GM15510 (cell line): Measurements from ENCODE around the gene NAA40.

Experiments
- POLR2A ChIP-seq: IDR thresholded peaks from 3 replicates; pipeline ENCODE4 v1.6.1; 2011; ENCODE audit warnings: borderline replicate concordance; ENCODE audit not compliant: insufficient read length; ENCODE audit errors: extremely low read depth

Gene NAA40

DNA sequence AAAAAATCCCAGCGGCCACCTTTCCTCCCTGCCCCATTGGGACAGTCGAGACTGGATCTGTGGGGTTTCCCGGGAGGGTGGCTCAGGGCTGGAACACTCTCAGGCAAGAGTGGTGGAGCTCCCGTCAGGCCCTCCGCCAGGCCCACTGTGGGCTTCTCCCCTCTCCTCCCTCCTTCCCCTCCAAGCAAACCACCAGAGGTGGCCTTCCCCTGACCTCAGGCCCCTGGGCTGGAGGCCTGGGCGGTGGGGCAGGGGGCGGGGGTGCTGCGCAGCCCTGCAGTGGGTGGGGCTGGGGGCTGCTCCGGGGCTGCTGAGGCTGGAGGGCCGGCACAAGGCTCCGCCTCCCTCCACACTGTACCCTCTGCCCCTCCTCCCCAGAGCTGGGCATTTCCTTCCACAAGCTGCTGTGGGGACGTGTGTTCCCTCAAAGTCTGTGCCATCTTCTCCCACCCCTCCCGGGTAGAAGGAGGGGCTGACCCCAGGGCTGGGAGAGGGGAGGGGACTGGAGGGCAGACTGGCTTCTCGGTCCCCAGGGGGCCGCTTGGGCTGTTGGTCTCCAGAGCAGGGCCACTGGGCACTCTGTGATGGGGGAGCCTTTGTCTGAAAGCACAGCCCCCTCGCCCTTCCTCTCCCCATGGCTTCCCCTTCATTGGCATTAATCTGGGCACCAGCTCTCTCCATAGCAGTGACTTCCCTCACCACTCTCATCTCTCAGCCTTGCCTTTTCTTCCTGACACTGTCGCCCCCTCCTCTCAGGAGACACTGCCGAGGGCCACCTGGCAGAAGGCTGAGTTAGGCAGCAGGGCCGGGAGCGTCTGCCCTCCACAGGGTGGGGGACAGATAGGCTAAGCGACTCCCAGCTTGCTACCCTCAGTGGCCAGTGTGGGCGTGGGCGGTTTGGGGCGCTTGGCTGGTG is 29.0 kb upstream of the NAA40 start:
- no peak for TF ChIP-seq POLR2A

DNA sequence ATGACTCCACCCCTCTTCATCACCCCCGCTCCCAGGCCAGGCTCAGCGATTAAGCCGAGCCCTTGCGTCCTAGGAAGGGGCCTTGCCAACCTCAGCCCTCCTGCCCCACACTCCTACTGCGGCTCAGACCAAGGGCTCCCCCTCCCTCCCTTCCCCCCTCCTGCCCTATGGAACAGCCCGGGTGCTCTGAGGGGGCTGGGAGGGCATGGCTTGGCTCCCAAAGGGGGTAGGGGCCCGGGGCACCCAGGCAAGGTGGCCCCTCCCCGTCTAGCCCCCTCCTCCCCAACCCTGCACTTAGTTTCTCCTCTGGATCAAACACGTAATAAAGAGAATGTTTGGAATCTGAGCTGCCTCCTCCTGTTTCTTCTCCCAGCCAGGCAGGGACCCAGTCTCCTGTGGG is 28.1 kb upstream of the NAA40 start:
- TF ChIP-seq POLR2A: no peak

DNA sequence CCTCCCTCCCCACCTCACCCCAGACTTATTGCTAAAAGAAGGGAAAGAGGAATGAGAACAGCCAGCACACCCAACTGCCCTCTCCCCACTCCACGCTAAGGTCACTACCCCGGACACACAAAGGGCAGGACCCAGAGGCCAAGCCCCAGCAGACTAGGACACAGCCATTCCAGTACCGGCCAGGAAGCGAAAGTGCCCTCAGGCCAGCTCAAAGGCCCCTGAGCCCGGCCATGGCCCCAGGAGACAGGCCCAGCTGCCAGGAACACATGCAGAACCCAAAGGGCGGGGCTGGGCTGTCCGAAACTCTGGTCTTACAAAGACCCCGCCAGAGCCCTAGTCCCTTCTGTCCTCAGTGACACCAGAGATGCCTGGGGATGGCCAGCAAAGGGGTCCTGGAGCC is 27.4 kb upstream of the NAA40 start:
- no peak for TF ChIP-seq POLR2A

DNA sequence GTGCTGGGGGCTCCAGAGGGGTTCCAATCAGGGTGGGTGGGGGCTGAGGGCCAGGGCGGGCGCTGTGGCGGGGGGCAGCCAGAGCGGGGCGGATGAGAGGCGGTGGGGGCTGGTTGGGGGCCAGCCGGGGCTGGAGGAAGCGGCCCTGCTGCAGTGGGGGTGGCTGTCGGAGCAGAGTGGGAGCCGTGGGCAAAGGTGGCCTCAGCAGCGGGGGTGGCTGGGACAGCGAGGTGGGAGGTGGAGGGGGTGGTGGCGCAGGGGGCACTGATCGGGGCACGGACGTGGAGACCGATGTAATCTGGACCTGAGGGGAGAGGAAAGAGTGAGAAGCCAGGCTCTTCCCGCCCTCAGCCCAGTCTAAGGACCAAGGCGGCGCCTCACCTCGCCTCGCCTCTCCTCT is 26.9 kb upstream of the NAA40 start:
- no peak for TF ChIP-seq POLR2A

DNA sequence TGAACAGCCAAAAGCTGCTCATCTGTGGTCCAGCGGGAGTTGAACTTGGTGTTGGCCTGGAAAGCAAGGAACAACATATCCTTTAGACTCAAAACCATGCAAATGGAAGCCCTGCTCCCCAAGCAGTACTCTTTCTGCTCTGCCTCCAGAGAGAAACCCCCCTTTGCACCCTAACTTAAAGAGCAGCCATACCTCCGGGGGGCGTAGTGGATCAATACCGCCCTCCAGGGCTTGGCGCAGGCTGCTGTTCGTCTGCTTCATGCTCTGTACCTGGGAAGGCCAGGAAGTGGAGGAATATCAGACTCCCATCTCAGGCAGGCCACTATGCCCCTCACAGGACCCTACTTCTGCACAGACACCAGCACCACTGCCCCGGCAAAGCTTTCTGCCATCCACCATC is 26.1 kb upstream of the NAA40 start:
- TF ChIP-seq POLR2A: no peak

DNA sequence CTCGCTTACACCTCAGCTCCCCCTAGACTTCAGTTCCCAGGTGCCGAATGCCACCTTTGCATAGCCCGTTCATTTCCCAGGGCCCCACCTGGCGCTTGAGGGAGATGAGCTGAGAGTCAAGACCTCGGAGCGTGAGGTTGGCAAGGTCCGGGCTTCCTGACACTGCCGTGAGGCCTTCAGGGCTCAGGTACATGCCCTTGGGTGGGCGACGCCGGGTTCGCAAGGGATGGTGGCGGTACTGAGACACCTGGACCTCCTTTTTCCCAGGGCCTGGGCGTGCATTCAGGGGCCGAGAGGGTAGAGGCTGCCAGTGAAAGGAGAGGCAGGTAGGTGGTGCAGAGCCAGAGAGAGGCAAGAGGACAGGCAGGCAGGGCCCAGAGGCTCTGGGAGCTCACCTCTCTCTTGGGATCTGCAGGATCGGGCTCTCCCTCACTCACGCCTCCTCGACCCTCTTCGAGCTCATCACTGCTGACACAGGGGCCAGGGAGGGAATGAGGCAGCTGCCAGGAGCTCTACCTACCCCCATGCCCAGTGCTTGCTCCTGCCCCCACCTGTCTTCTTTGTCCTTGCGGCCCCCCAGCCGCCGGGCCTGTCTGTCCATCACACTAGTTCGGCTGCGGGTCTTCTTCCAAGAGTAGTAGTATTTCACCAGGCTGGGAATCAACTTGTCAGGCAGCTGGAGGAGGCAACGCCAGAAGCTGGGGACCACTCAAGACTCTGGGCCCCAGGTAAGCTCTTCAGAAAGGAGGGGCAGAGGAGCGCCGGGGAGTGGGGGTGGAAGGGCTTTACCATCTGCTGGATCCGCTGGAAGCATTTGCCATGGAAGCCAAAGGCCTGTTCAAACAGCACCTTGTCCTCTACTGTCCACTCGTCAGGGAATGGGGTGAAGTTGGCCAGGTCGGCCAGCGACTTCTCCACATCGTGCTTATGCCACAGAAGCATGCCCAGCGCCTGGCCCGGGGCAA is 24.7 kb upstream of the NAA40 start:
- TF ChIP-seq POLR2A: no peak

DNA sequence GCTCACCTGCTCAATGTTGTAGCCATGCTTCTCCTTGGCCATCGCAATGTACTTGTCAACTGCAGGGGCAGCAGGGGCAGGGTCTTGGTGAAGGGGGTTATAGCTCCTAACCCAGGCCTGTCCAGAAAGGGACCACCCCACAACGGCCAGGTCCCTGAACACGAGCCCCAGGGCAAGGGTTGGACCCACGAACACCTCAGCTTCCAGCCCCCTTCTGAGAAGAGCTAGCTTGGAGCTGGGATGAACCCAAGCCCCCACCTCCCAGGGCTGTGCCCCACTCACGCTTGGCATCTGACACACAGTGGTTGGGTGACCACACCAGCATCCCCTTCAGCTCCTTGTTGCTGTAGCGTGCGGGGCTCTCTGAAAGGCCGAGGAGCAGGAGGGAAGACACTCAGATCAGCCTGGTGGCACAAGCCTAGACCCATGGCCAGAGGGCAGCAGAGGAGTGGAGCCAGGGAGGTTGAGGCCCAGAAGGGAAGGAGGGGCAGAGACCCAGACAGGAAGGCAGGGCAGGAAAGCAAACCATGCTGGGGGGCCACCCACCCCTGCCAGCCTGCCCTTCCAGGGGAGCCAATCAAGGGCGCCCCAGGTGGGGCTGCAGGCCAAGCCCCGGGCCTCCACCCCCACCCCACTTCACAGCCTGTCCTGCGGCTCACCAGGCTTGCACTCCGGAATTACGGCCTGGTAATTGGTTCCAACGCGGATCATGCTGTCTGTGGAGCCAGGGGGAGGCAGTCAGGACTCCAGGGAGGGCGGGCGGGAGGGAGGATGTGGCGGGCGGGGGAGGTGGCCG is 23.7 kb upstream of the NAA40 start:
- TF ChIP-seq POLR2A: no peak

DNA sequence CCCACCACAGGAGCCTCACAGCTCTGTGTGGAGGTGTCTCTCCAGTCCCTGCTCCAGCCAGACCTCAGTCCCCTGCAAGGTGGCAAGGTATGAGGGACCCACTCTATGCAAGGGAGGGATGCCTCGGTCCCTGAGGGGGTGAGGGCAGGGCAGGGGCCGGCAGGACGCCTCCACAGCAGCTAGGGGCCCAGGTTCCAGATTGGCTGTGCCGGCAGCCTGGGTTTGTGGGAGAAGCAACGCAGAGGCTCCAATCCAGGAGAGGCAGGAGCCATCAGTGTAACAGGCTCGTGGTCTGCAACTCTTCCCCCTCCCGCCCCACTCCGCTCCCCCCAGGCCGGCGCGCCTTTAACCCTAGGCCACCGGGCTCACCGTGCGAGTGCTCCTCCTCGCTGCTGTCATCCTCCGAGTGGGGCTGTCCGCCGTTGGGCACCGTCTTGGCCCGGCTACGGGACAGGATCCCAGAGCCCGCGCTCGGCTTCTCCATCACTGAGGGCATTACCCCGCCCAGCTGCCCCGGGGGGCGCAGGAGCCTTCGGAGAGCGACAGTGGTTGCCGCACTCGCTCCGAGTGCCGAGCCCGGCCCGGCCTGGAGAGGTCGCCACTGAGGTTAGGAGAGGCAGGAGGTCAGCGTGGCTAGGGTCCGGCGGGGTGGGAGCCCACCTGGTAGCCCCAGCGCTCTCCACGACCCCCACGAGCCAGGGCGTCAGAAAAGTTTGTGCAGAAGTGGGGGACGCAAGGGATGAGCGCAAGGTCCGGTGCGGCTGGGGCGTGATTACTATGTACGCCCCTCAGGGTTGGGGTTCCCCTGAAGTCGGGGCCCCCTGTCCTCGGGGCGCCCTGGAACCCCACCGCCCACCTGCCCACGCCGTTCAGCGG is 22.6 kb upstream of the NAA40 start:
- TF ChIP-seq POLR2A: no peak

DNA sequence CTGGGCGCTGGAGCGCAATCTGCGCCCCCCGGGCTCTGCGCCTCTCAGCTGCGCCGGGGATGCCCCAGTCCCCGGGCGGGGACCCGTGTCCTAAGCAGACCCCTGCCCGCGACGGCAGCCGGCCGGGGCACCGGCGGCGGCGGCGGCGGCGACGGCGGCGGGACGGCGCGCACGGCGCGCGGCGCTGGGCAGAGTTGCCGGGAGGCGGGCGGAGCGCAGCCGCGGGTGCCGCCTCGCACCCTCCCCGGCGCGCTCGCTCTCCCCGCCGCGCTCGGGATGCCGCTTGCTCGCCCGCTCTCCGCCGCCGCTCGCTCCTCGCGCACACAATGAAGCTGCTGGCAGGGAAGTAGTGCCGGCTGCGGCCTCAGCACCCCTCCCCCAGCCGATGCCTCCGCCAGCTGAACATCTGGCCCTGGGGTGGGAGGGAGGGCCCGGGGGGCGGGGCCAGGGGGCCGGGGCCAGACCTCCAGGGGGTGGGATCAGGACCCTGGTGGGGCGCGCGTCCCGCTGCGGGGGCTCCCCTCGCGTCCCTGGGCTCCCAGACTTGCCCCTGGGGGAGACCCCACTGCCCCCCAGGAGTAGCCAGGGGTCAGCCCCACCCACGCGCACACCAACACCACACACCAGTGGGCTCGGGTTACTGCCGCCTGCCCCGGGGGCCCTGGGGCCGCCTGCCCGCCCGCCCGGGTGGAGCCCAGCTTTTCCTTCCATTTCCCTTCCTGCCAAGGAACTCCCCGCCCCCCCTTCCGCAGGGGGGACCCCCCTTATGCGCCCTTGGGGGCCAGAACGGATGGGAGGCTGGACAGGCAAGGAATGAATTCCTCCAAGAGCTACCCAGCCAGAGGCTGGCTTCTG is 21.7 kb upstream of the NAA40 start, which contains the start of gene RCOR2:
Gene RCOR2, minus strand, starts transcription at position 328 of the 855 bp plus-strand sequence. CDS start 708 bp downstream, outside the sequence.
- TF ChIP-seq POLR2A: no peak

DNA sequence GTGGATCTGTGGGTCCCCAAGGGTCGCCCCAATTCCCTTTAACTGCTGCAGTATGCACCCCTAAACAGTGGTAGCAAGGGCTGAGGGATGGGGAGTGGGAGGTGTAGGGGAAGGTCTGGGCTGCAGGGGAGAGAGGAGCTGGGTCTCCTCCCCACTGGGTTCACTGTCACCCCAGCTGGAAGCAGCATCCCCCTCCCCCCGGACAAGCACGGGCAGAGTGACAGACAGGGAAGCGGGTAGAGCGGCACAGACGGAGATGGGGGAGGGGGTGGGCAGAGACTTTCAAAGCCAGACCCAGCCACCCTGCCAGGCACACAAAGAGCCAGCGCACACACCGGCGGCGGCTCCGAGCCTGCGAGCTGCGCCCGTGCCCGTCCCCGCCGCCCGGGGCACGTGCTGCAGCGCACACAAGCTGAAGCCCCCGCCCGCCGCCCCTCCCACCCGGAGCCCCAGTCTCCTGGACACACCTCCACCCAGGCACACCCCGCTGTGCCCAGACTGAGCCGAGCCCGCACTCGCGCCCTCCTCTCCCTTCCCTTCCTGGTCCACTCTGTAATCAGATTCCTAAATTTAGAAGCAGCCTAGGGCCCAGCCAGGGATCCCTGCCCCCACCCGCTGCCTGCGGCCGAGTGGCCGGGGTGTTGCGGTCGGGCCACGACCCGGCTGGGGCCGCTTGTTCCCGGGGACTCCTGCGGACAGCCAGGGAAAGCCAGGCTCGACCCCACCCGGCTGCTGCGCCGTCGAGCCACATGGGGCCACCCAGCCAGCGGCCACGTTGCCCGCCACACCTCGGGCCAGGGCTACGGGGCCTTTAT is 20.9 kb upstream of the NAA40 start:
- no peak for TF ChIP-seq POLR2A

DNA sequence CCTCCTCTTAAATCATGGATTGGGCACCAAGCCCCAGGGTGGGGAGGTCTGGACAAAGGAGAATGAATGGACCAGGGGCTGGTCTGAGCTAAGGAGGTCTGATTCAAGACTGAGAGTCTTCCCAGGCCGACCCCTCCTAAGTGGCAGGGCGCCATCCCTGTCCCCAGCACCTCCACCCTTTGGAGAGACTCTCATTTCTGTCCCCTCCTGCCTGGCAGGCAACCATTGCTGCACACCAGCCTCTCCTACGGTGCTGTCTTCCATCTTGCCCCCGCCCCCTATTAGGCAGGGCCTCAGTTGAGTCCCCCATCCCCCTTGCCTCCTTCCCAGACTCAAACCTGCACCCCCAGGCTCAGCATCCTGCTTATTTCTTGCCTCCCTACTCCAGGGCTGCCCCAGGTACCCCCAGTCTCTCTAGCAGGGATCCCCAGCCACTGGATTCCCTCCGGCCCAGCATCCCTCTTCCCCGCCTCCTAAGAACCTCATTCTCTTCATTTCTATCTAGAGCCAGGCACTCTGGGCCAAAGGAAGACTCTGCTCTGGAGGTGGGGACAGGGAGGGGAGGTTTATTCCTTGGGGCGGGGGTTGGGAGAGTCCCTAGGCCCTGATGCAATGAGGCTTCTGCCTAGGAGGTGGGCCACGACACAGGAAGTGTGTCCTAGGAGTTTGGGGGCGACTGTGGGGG is 20.2 kb upstream of the NAA40 start:
- no peak for TF ChIP-seq POLR2A
